Left colon (tissue), 2 donors: Measurements from ENCODE around the gene LIPE. TPM values are rescaled to one million over a fixed set of nuclear protein-coding genes. Genes with fewer than 3 reads are reported as not detected.
A peak's percentile ranks its signal among the peaks of the same experiment; 100 is the strongest.
"Not testable (repeated sequence)": the region's sequence is repeated elsewhere in the genome, so short reads cannot be mapped to it uniquely, and the experiment has no call there.

Experiments used
- ATAC-seq: fragments of 200-7000 bp; cut with Tn5 transposase; one replicate; pipeline ENCODE4 v1.9.1; 2020; ENCODE audit warnings: mild to moderate bottlenecking, moderate library complexity
- DNase-seq, 2 donors: peaks; one replicate each; pipeline ENCODE4 v3.0.0-alpha.2; 2020
- intact Hi-C, 2 donors: fragments of 100-400 bp; cut with DNase I in 1 of 2; cut with micrococcal nuclease in 1 of 2; formaldehyde crosslinking; loops; one replicate each; pipeline versions ENCODE4 v1.11.2 to v1.14.0; 2022; cut with DNase I, micrococcal nuclease
- long read RNA-seq: library from polyadenylated mRNA; unstranded; transcript quantifications from one replicate; pipeline ENCODE4 v2.0.0, GENCODE V29; 2021
- total RNA-seq, 2 donors: library from RNA; stranded (reverse); fragmentation: NEBNext Ultra II Directional; extraction: Animal tissue kit (Norgen Biotek cat#: 25700); gene quantifications; one replicate each; pipeline ENCODE4 v1.2.1, GENCODE V29; 2021
- donor health status: DM: no; HTN: no; CAD: no.
- donor health status: DM: yes; HTN: yes; CAD: no.

The LIPE gene
- 1 to 10 TPM; 7.1 to 9.7 TPM for total RNA-seq
- long read RNA-seq, partial matches to known transcripts, result 0 of 1 reads
- long read RNA-seq, other reads (novel, unspliced or antisense), result 1 of 1 reads

- no peak for ATAC-seq
- intact Hi-C loops, result no loop called here
These were observed at the start of gene LIPE for GRCh38 chr19:42427313-42427712. LIPE (minus strand) TSS chr19:42427388; CDS start chr19:42427149, 239 bp downstream.

GRCh38 chr19:42475366-42475765 lies 48.2 kb upstream of the LIPE start:
- no peak for DNase-seq
- intact Hi-C loops, result no loop called here
- ATAC-seq, result no peak

More at GRCh38 chr19:42427313-42427712, at the start of gene LIPE:
- DNase-seq, result peak in 1 of 2 donors; percentile 18

GRCh38 chr19:42474743-42475142 lies 47.6 kb upstream of the LIPE start:
- intact Hi-C loops, result no loop called here
- DNase-seq (no peak), ATAC-seq (no peak)

- intact Hi-C loops, result no loop called here
- ATAC-seq (no peak), DNase-seq (no peak)
These were observed 46.5 kb upstream of the LIPE start for GRCh38 chr19:42473686-42474085.

GRCh38 chr19:42472402-42473147 lies 45.4 kb upstream of the LIPE start:
- intact Hi-C loops, result no loop called here
- ATAC-seq (no peak), DNase-seq (no peak)

- peak; percentile 12 for ATAC-seq
- intact Hi-C loops, result no loop called here
- DNase-seq, result peak; percentile 20 to 56
These were observed 44.5 kb upstream of the LIPE start for GRCh38 chr19:42471554-42472249.

- intact Hi-C loops, result no loop called here
- DNase-seq (no peak), ATAC-seq (no peak)
These were observed 42.4 kb upstream of the LIPE start for GRCh38 chr19:42469311-42470235.

GRCh38 chr19:42468273-42468796 lies 41.1 kb upstream of the LIPE start:
- peak; percentile 84 for ATAC-seq
- DNase-seq, result peak; percentile 44 to 69
- intact Hi-C loops, result no loop called here

GRCh38 chr19:42467183-42467760 lies 40.1 kb upstream of the LIPE start:
- ATAC-seq (peak; percentile 72), DNase-seq (peak in 1 of 2 donors; percentile 45)
- intact Hi-C loops, result no loop called here

- DNase-seq (no peak), ATAC-seq (no peak)
- intact Hi-C loops, result no loop called here
These were observed 39.5 kb upstream of the LIPE start for GRCh38 chr19:42466521-42467182.

- no peak for DNase-seq
- no peak for ATAC-seq
- intact Hi-C loops, result no loop called here
These were observed 38.7 kb upstream of the LIPE start for GRCh38 chr19:42465827-42466280.

- intact Hi-C loops, result no loop called here
- DNase-seq (no peak), ATAC-seq (peak; percentile 37)
These were observed 34.6 kb upstream of the LIPE start for GRCh38 chr19:42461700-42462324.

GRCh38 chr19:42461231-42461630 lies 34.0 kb upstream of the LIPE start:
- intact Hi-C loops, ATAC-seq, DNase-seq: not testable (repeated sequence)

GRCh38 chr19:42459926-42460325 lies 32.7 kb upstream of the LIPE start:
- ATAC-seq (no peak), DNase-seq (no peak)
- intact Hi-C loops, result no loop called here

- intact Hi-C loops, result loop anchor here in 1 of 2 donors (2.0 kb wide), 1 partner anchor 73 kb away; the partner anchor contains the start of gene CEACAM1
- ATAC-seq (peak; percentile 94), DNase-seq (peak; percentile 53 to 88)
These were observed 28.5 kb upstream of the LIPE start for GRCh38 chr19:42455621-42456081.

- ATAC-seq (no peak), DNase-seq (no peak)
- intact Hi-C loops, result loop anchor here in 1 of 2 donors (2.0 kb wide), 1 partner anchor 74 kb away; the partner anchor contains the start of gene CEACAM1
These were observed 27.9 kb upstream of the LIPE start for GRCh38 chr19:42455086-42455485.

- intact Hi-C loops, result loop anchor here in 1 of 2 donors (5.0 kb wide), 1 partner anchor 75 kb away; the partner anchor contains the start of gene CEACAM1
- DNase-seq (no peak), ATAC-seq (no peak)
These were observed 25.4 kb upstream of the LIPE start for GRCh38 chr19:42452590-42452989.
